Loucy (cell line): ENCODE results near the gene LBH.

Experiments
- H2AFZ ChIP-seq: fragments of 200-600 bp; sonication (generic); 2 replicates; pipeline ENCODE4 v1.6.0; 2016; ENCODE audit warnings: antibody characterized with exemption, mild to moderate bottlenecking, low read length, moderate library complexity
- H3F3A ChIP-seq: fragments of 200-600 bp; 2 replicates; pipeline ENCODE4 v1.6.0; 2016; ENCODE audit warnings: antibody characterized with exemption, low read depth, mild to moderate bottlenecking
- H3K27me3 ChIP-seq: fragments of 200-600 bp; sonication (generic); 2 replicates; pipeline ENCODE4 v1.6.1; 2014; ENCODE audit warnings: low read length, mild to moderate bottlenecking; ENCODE audit not compliant: insufficient read depth, poor library complexity, severe bottlenecking
- H3K36me3 ChIP-seq: fragments of 200-600 bp; sonication (generic); 2 replicates; pipeline ENCODE4 v1.6.1; 2016; ENCODE audit warnings: low read length; ENCODE audit not compliant: insufficient read depth
- H3K4me1 ChIP-seq: fragments of 200-600 bp; sonication (generic); 2 replicates; pipeline ENCODE4 v1.5.1; 2014; ENCODE audit warnings: low read length, mild to moderate bottlenecking; ENCODE audit not compliant: insufficient read depth, poor library complexity, severe bottlenecking
- H3K4me2 ChIP-seq: fragments of 200-600 bp; sonication (generic); 2 replicates; pipeline ENCODE4 v1.6.0; 2014; ENCODE audit warnings: antibody characterized with exemption, low read length, low read depth, mild to moderate bottlenecking; ENCODE audit not compliant: poor library complexity, severe bottlenecking
- H3K4me3 ChIP-seq: fragments of 200-600 bp; sonication (generic); 2 replicates; pipeline ENCODE4 v1.5.1; 2014; ENCODE audit warnings: low read length, mild to moderate bottlenecking, mixed read lengths; ENCODE audit not compliant: poor library complexity, severe bottlenecking
- H3K79me2 ChIP-seq: fragments of 200-600 bp; sonication (generic); 2 replicates; pipeline ENCODE4 v1.6.1; 2014; ENCODE audit warnings: low read length; ENCODE audit not compliant: insufficient read depth
- H3K9ac ChIP-seq: fragments of 200-600 bp; sonication (generic); 2 replicates; pipeline ENCODE4 v1.6.0; 2014; ENCODE audit warnings: mild to moderate bottlenecking, low read depth, low read length, moderate library complexity; ENCODE audit not compliant: poor library complexity, severe bottlenecking
- H3K9me2 ChIP-seq: fragments of 200-600 bp; sonication (generic); replicated peaks from 2 replicates; pipeline ENCODE4 v1.6.1; 2016; ENCODE audit warnings: low read depth, low read length, mixed read lengths
- H3K9me3 ChIP-seq: fragments of 200-600 bp; sonication (generic); 2 replicates; pipeline ENCODE4 v1.6.1; 2014; ENCODE audit warnings: mild to moderate bottlenecking, antibody characterized with exemption, low read length, low read depth; ENCODE audit not compliant: insufficient read depth
- H4K20me1 ChIP-seq: fragments of 200-600 bp; sonication (generic); 2 replicates; pipeline ENCODE4 v1.6.0; 2014; ENCODE audit warnings: antibody characterized with exemption, low read length, mild to moderate bottlenecking; ENCODE audit not compliant: insufficient read depth, poor library complexity, severe bottlenecking
- CTCF ChIP-seq: fragments of 200-600 bp; sonication (generic); conservative IDR thresholded peaks from 2 replicates; pipeline ENCODE4 v1.5.1; 2014; ENCODE audit warnings: mild to moderate bottlenecking, antibody characterized with exemption, low read length
- EZH2phosphoT487 ChIP-seq: fragments of 200-600 bp; IDR thresholded peaks from 2 replicates; pipeline ENCODE4 v1.6.1; 2018; ENCODE audit warnings: antibody characterized with exemption, mild to moderate bottlenecking, moderate library complexity, borderline replicate concordance

The LBH gene

GRCh38 chr2:30191819-30192271, 39.5 kb upstream of the LBH start:
- no peaks in the 10 kb centered on the region for H3K79me2 ChIP-seq
- H3K4me2 ChIP-seq, result no peak overlapping the region
- H3K9ac ChIP-seq, result no peak overlapping the region
- H3F3A ChIP-seq, result no peaks in the 10 kb centered on the region
- H2AFZ ChIP-seq, result no peak overlapping the region
- H3K4me3 ChIP-seq, result no peak overlapping the region
- H3K36me3 ChIP-seq, result no peaks in the 10 kb centered on the region
- no peaks in the 10 kb centered on the region for H4K20me1 ChIP-seq
- no peaks in the 10 kb centered on the region for H3K27me3 ChIP-seq
- TF ChIP-seq CTCF, result no peak
- no peak for TF ChIP-seq EZH2phosphoT487
- no peaks in the 10 kb centered on the region for H3K4me1 ChIP-seq
- H3K9me3 ChIP-seq, result no peaks in the 10 kb centered on the region
- H3K9me2 ChIP-seq, result no peaks in the 10 kb centered on the region

GRCh38 chr2:30192314-30192713, 39.0 kb upstream of the LBH start:
- Histone ChIP-seq H3K79me2 (no peaks in the 10 kb centered on the region), H3K9ac (no peak overlapping the region), H3F3A (no peaks in the 10 kb centered on the region), H3K4me2 (no peak overlapping the region), H3K9me3 (no peaks in the 10 kb centered on the region), H2AFZ (no peak overlapping the region), H3K36me3 (no peaks in the 10 kb centered on the region), H3K4me1 (no peaks in the 10 kb centered on the region), H3K4me3 (no peak overlapping the region), H4K20me1 (no peaks in the 10 kb centered on the region), H3K27me3 (no peaks in the 10 kb centered on the region), H3K9me2 (no peaks in the 10 kb centered on the region)
- TF ChIP-seq CTCF, result no peak
- TF ChIP-seq EZH2phosphoT487, result no peak

- Histone ChIP-seq H3K9me3 (no peaks in the 10 kb centered on the region), H3K9me2 (no peaks in the 10 kb centered on the region), H4K20me1 (no peaks in the 10 kb centered on the region), H3K79me2 (no peaks in the 10 kb centered on the region), H3K9ac (no peak overlapping the region), H3K4me1 (no peaks in the 10 kb centered on the region), H3K4me2 (no peak overlapping the region), H3K27me3 (no peaks in the 10 kb centered on the region), H3K36me3 (no peaks in the 10 kb centered on the region), H3F3A (no peaks in the 10 kb centered on the region), H2AFZ (no peak overlapping the region), H3K4me3 (no peak overlapping the region)
- TF ChIP-seq EZH2phosphoT487 (no peak), CTCF (no peak)
Observed at GRCh38 chr2:30193104-30193681, 38.1 kb upstream of the LBH start.
